GM19372 (cell line): ENCODE results near the gene TBCK.

Source experiments
- ATAC-seq: cut with Tn5 transposase; IDR thresholded peaks from one replicate; pipeline ENCODE4 v1.9.1; 2021; ENCODE audit warnings: mild to moderate bottlenecking, low read depth, moderate library complexity; ENCODE audit not compliant: unreplicated experiment

TBCK gene

GRCh38 chr4:106315968-106316772 is at the start of gene TBCK, which contains the start of gene AIMP1:
Gene TBCK, minus strand, starts transcription at chr4:106316209. Its CDS starts 7,249 bp downstream, at chr4:106308960.
Gene AIMP1, plus strand, starts transcription at chr4:106316550. Its CDS starts 8,460 bp downstream, at chr4:106325010.
- ATAC-seq = peak; percentile 81

- ATAC-seq = no peak
Measured at GRCh38 chr4:106365613-106366012, 49.6 kb upstream of the TBCK start.

GRCh38 chr4:106364282-106364681 is 48.3 kb upstream of the TBCK start:
- no peak for ATAC-seq

GRCh38 chr4:106362086-106362825 is 46.2 kb upstream of the TBCK start:
- ATAC-seq = no peak

GRCh38 chr4:106358899-106359298 is 42.9 kb upstream of the TBCK start:
- ATAC-seq = no peak

GRCh38 chr4:106355193-106355592 is 39.2 kb upstream of the TBCK start:
- ATAC-seq = no peak

- ATAC-seq = no peak
Measured at GRCh38 chr4:106353786-106354185, 37.8 kb upstream of the TBCK start.

GRCh38 chr4:106351016-106351415 is 35.0 kb upstream of the TBCK start:
- ATAC-seq = no peak

GRCh38 chr4:106347167-106347566 is 31.2 kb upstream of the TBCK start:
- no peak for ATAC-seq

GRCh38 chr4:106344647-106344970 is 28.6 kb upstream of the TBCK start:
- no peak for ATAC-seq

- ATAC-seq = no peak
Measured at GRCh38 chr4:106343865-106344646, 28.0 kb upstream of the TBCK start.

- no peak for ATAC-seq
Measured at GRCh38 chr4:106340774-106341173, 24.8 kb upstream of the TBCK start.

- ATAC-seq = no peak
Measured at GRCh38 chr4:106339431-106339830, 23.4 kb upstream of the TBCK start.

- no peak for ATAC-seq
Measured at GRCh38 chr4:106338671-106339070, 22.7 kb upstream of the TBCK start.

GRCh38 chr4:106337916-106338315 is 21.9 kb upstream of the TBCK start:
- no peak for ATAC-seq

GRCh38 chr4:106336618-106337017 is 20.6 kb upstream of the TBCK start:
- no peak for ATAC-seq

- ATAC-seq = no peak
Measured at GRCh38 chr4:106334741-106335470, 18.9 kb upstream of the TBCK start.

GRCh38 chr4:106333186-106333585 is 17.2 kb upstream of the TBCK start:
- ATAC-seq = no peak

- peak; percentile 90 for ATAC-seq
Measured at GRCh38 chr4:106329041-106329618, 13.1 kb upstream of the TBCK start.

- no peak for ATAC-seq
Measured at GRCh38 chr4:106325800-106326199, 9.8 kb upstream of the TBCK start.
